CMK (cell line): ENCODE data around the gene GALNT10.

Experiments used
- DNase-seq: peaks from one replicate; pipeline ENCODE4 v3.0.0-alpha.2; 2010; ENCODE audit warnings: low read depth

GALNT10 gene

DNA sequence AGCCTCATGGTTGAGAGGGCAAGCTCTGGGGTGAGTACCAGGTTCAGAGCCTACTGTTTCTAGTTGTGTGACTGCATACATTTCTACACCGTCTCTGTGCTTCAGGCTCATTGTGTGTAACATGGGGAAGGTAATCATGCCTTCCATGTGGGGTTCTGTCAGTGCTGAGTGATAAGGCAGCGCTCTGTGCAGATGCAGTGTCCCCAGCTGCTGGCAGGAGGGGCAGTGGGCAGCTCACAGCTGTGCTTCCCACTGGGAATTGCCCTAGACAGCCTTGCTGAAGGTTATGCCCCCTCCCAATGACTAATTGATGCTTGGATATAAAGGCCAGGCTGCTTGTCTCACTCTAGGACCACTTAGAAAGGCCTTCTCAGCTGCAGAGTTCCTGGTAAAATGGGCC lies 133.5 kb downstream of the GALNT10 start:
- DNase-seq = no peak

GRCh38 chr5:154325566-154325965 lies 135.0 kb downstream of the GALNT10 start:
- DNase-seq = peak; percentile 53

DNA sequence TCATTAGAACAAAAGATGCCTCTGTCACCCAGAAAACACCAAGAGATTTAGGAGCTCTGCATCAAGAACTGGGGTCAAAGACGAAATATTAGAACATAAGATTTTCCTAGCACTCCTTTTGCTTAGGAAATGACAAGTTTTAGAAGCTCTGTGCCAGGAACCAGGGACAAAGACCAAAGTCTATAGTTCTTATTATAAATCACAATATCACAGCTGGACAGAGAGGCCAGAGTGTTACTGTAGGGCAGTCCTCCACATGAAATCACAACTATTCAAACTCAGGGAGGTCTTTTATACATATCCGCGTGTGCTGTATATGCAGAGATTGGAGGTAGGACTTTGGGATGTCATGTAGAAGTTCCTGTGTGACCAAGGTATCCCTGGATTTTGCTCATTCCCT lies 138.5 kb downstream of the GALNT10 start:
- DNase-seq = no peak

- no peak for DNase-seq
These were observed 139.0 kb downstream of the GALNT10 start for GRCh38 chr5:154329519-154330040.

- no peak for DNase-seq
These were observed 139.6 kb downstream of the GALNT10 start for GRCh38 chr5:154330097-154330667.

DNA sequence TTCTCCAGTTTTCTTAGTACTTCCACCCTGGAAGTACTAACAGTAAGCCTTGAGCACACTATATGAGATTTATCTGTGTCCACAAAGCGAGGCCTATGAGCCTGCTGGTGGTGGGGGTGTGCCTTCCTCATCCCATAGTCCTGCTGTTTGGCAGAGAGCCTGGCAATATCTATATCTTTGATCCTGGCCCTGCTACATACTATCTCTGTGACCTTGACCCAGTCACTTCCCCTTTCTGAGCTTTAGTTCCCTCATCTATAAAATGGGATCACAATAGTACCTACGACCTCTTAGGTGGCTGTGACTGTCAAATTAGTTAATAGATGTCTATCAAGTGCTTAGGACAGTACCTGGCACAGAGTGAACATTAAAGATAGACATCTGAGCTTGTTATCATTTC lies 140.7 kb downstream of the GALNT10 start:
- no peak for DNase-seq

GRCh38 chr5:154331924-154332323 lies 141.4 kb downstream of the GALNT10 start:
- no peak for DNase-seq

- DNase-seq = no peak
These were observed 141.9 kb downstream of the GALNT10 start for GRCh38 chr5:154332451-154332850.

- DNase-seq = no peak
These were observed 142.5 kb downstream of the GALNT10 start for GRCh38 chr5:154333016-154333415.

GRCh38 chr5:154334406-154335064 lies 144.0 kb downstream of the GALNT10 start:
- no peak for DNase-seq

GRCh38 chr5:154335065-154335448 lies 144.5 kb downstream of the GALNT10 start:
- no peak for DNase-seq

GRCh38 chr5:154341620-154342019 lies 151.1 kb downstream of the GALNT10 start:
- no peak for DNase-seq

GRCh38 chr5:154342211-154342610 lies 151.7 kb downstream of the GALNT10 start:
- no peak for DNase-seq

DNA sequence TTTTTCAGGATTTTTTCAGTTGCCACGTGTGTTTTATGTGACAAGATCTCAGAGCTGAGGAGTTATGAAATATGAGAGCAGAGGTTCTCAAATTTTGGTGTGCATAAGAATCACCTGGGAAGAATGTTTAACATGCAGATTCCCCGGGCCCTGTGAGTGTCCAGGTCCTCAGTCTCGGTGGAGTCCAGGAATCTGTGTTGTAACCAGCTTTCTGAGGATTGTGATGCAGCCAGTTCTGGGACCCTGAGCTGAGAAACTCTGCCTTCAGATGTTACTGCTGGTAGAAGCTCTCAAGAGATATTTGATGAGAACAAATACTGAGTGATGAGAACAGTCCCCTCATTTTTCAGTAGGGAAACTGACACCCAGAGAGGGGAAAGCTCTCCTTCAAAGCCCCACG lies 152.4 kb downstream of the GALNT10 start:
- DNase-seq = no peak

DNA sequence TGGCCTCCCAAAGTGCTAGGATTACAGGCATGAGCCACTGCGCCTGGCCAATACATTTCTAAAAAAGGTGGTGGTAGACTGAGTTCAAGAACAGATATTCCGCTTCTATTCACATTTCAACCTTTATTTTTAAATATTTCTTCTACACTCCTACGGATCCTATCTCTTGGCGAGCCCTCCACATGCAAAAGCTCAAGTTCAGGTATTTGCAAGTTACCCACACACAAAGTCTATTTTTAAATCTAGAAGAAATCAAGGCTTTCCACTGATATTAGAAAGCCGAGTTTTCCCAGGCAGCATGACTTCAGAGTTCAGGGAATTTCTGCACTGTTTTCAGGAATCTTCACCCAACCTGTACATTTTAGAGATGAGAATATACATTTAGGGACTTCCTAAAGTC lies 153.9 kb downstream of the GALNT10 start:
- no peak for DNase-seq

- DNase-seq = no peak
These were observed 154.9 kb downstream of the GALNT10 start for GRCh38 chr5:154345255-154345952.

DNA sequence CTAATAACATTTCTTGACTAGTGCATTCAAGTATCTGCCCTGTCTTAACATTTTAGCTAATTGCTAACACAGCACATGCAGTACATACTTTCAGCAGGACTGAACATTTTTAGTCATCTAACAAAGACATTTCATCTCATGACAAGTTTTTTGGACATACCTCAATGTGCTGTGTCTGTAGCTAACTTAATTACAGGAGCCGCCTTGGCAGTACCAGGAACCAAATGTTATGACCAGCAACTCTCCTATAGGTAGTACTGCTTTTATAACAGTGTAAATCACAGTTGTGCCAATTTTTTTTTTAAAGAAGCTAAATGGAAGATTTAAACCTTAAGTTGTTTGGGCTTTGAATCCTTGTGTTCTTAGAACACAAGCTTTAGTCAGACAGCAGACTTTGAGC lies 155.9 kb downstream of the GALNT10 start:
- DNase-seq = no peak

GRCh38 chr5:154349626-154350264 lies 159.2 kb downstream of the GALNT10 start:
- DNase-seq = no peak

GRCh38 chr5:154351141-154351540 lies 160.6 kb downstream of the GALNT10 start:
- DNase-seq = no peak

- no peak for DNase-seq
These were observed 161.0 kb downstream of the GALNT10 start for GRCh38 chr5:154351566-154351965.

- DNase-seq = no peak
These were observed 162.5 kb downstream of the GALNT10 start for GRCh38 chr5:154352960-154353548.

DNA sequence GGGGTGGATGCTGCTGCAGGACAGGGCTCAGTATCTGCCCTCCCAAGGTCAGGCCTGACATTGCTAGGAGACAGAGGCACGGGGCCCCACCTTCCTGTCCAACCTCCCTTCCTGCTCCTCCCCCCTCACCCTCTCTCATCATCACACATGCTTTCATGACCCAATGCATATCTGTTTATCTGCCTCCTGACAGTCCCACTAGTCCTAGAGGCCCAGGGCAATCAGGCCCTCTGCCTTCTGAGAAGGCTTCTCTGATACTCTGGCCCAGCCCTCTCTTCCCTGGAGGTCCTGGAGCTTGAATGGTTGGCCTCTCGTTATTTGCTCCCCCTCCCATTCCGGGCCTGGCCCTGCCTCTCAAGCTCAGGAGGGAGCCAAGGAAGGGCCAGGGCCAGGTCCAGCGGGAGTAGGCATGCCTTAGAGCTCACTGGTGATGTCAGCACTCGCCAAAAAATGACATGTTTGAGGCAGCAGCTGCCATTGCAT lies 164.6 kb downstream of the GALNT10 start:
- DNase-seq = no peak
